ENCODE data around the gene VIPR1.
"Not testable (repeated sequence)": the region's sequence is repeated elsewhere in the genome, so short reads cannot be mapped to it uniquely, and the experiment has no call there.

Gene VIPR1

DNA sequence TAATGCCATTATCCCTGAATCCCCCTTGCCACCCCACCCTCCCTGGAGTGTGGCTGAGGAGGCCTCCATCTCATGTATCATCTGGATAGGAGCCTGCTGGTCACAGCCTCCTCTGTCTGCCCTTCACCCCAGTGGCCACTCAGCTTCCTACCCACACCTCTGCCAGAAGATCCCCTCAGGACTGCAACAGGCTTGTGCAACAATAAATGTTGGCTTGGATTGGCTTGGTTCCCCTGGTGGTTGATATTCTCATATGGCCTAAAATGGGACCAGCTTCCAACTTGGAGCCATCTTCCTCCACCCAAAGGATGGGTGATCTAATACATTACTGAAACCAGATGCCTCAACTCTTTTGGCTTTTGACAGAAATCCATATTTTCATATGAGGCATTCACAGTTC, 34.9 kb downstream of the VIPR1 start:
- no peak for DNase-seq

- DNase-seq: peak; percentile 10 to 53
Measured at GRCh38 chr3:42539871-42540714, 37.6 kb downstream of the VIPR1 start.

DNA sequence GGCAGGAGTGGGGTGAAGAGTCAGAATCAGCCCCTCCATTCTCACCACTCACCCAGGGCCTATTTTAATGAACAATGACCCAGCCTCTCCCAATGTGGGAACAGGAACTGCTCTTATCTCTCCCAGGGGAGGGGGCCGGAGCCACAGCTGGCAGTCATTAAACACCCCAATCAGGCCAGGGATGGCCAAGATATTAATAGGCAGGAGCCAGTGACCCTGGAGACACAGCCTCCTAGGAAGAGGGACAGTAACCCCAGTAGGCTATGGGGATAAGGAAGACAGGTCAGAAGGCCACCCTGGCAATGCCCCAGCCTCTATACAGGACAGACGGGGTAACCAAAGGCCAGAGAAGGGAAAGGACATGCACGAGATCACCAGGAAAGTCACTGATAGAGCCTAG, 38.6 kb downstream of the VIPR1 start:
- DNase-seq: no peak

DNA sequence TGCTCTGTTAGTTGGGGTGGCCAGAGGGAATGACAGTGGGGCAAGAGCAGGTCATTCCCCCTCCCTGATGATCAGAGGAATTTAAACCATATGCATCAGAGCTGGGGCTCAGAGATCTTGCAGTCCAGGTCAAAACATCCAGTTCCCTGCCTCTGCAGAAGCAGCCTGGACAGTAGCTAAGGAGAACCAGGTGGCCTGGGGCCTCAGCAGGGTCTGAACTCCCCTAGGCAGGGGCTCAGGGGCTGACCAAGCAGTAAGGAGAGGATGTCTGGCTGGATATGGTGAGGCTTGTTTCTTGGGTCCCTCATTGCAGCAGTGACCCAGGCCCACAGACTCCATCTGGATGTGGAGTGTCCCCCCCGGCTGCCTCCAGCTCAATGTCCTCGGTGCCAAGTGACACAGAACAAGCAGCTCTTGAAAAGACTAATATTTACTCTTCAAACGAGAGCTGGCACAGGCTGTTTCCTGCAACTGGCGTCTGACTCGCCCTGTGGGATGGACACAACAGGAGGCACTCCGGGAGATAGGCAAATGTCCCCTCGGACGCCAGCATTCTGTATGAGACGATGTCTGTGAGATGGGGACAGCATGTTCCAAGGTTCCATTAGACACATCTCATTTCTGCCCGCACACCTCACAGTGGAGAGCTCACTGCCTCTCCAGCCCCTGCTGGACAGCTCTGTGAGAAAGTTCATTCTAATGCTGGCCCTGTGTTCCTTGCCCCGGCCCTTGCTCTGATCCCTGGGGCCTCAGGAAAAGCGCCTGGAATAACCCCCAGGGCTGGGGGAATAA, 42.2 kb downstream of the VIPR1 start:
- no peak for DNase-seq

GRCh38 chr3:42545284-42545900, 42.9 kb downstream of the VIPR1 start:
- DNase-seq: no peak

DNA sequence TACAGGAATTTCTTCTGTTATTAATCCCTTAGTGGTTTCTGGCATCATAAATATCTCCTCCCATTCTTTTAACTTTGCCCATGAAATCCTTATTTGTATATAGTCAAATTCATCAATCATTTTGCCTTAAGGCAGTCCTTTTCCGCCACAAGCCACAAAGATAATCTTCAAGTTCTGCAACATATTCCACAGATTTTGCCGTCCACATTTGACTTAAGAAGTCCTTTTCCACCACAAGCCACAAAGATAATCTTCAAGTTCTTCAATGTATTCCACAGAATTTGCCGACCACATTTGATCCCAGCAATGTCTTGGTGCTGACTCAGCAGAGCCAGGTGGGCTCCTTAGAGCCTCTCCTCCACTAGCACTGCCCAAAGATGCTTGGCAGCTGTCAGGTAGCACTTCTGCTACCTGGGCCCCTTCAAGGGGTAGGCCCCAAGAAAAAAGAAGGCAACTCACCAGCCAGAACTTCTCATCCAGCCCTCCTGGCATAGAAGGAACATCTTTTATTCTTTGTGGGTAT, 44.3 kb downstream of the VIPR1 start:
- no peak for DNase-seq

- DNase-seq: peak; percentile 13 to 66
Measured at GRCh38 chr3:42547401-42547945, 45.0 kb downstream of the VIPR1 start.

GRCh38 chr3:42549131-42549530, 46.7 kb downstream of the VIPR1 start:
- DNase-seq: no peak

GRCh38 chr3:42550250-42550649, 47.8 kb downstream of the VIPR1 start:
- no peak for DNase-seq

GRCh38 chr3:42552830-42553229, 50.4 kb downstream of the VIPR1 start:
- DNase-seq: no peak

DNA sequence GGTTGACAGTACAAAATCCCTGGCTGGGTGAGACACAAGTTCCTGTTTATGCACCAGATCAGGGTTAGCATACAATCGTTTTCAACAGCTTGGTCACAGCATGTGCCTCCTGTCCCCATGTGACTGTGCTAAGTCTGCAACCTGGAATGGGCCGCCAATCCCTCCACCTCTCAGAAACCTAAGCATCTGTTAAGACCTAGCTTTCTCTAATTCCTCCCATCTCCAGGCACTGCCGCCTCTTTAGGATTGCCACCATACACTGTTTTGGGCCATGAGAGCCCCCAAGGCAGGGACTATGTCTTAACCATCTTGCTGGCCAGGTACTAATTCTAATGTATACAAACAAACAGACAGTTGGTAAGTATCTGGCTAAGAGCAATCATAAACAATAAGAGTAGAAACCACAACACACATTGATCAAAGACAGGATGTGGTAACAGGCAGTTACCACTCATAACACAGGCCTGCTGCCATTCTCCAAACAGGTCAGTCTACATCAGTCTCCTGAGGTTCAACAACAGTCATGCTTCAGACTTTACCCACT, 53.7 kb downstream of the VIPR1 start:
- no peak for DNase-seq

GRCh38 chr3:42556817-42557216, 54.4 kb downstream of the VIPR1 start:
- DNase-seq: not testable (repeated sequence)

- DNase-seq: no peak
Measured at GRCh38 chr3:42557854-42558253, 55.4 kb downstream of the VIPR1 start.

DNA sequence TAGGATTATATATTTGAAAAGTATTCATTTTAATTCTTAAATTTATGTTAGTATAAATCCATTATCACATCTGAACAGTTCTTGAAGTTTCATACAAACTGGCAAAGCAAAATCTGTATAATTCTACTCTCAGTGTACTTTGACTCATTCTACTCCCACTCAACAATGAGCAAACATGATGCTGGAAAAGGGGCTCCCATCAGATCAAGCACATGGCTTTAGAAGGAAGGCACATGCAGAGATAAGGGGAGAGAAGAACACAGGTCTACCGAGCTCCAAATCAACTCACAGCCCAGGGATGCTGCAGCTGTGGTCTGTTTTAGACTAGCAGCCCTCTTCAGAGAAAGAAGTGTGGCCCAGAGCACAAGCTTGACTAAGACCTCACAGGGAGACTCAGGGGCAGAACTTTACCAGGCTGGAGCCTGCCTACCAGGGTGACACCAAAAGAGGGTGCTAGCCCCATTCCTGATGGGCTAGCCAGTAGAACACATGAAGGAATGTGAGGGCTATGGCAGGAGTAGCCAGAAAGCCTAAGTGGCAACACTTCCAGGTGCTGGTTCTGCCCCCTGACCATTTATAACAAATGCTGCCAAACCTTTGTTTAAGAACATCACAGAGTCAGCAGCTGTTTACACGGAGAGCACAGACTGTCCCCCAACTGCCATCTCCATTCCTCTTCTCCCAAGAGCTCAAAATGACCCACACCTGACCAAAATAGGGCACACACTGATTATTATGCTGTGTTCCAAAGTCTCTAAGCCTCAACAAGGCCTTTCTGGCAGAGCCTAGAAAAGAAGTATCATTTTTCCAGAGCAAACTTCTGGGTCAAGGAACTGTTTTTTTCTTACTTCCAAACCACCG, 59.8 kb downstream of the VIPR1 start:
- no peak for DNase-seq

DNA sequence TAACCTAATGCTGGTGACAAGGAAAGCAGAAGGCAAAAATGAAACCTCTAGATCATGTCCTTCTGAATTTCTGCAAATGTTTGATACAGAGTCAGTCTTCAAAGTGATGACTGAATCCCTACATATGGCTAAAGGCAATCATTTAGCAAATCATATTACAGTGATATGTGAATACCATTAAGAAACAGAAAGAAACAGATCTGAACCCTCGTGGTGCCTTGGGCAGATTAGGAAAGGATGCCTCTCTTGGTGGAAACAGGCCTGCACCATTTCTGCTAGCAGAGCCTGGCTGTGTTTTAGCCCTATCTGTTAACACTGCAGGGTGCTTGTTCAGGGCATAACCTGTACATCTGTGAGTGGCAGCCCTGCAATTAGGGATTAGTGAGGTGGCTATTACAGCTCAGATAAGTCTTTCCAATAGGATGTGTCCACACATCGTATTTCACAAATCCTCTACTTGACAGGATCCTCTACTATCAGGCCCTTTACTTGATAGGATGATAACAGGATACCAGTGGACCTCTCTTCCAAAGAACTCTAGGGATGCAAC, 67.2 kb downstream of the VIPR1 start:
- no peak for DNase-seq

DNA sequence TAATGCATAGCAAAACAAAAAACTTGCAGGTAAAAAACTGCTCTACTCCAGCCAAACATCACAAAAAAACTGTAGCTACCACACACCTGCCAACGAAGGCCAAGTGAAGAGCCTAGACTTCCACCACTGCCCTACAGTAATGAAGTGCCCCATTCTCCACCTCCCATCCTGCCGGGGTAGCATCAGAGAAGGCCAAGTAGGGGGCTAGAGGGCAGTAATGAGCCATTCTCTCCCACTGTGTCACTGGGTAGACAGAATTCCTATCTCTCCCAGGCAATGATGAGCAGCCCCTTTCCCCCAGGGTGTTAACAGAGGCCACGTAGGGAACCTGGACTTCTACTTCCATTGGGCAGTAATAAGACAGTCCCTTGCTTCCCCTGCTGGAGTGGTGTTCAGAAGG, 69.8 kb downstream of the VIPR1 start:
- peak; percentile 19 to 41 for DNase-seq

DNA sequence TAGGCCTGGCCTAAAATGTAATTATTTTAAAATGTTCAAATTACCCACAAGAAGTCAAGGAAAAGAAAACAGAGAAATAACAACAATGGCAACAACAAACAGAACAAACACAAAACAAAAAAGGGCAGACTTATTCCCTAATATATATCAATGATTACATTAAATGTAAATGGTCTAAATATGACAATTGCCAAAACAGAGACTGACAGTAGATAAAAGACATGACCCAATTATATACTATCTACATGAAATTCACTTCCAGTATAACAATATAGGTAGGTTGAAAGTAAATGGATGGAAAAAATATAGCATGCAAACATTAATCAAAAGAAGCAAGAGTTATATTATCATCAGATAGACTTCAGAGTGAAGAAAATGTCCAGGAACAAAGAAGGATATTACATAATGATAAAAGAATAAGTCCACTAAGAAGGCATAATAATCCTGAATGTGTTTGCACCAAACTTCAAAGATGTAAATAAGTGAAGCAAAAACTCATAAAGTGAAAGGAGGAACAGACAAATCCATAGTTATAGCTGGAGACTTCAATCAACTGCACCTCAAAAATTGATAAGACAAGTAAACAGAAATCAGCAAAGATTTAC, 72.8 kb downstream of the VIPR1 start:
- DNase-seq: no peak

DNA sequence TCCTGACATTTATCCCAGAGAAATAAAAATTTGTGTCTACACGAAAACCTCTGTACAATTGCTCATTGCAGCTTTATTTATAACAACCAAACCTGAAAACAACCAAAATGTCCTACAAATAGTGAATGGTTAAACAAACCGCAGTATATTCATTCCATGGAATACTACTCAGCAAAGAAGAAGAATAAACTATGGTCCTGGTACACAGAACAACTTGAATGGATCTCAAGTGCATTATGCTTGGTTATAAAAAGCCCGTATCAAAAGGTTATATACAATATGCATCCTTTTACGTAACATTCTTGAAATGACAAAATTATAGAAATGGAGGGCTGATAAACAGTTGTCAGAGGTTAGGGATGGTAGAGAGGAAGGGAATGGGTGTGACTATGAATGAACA, 75.6 kb downstream of the VIPR1 start:
- DNase-seq: no peak

GRCh38 chr3:42579346-42579745, 76.9 kb downstream of the VIPR1 start:
- not testable (repeated sequence) for DNase-seq

DNA sequence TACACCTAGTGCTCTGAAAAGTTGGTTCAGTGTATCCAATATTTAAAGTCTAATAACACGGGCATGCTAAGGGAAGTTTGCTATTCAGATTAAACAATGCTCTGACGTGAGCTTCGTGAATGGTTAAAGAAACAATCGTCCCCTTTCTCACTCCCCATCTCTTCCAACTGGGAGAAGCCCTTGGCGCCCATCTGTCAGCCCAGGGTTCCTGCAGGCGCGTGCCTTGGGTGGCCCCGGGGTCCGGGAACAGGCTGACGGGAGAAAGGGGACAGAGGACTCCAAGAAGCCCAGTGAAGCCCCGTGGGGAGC, 78.9 kb downstream of the VIPR1 start:
- no peak for DNase-seq

Data from inflammatory macrophage treated with lipopolysaccharide for 1 hour (primary cell).